Sigmoid colon (tissue), 7 donors: ENCODE measurements around the gene TMEM44. TPM values are rescaled to one million over a fixed set of nuclear protein-coding genes. Genes with fewer than 3 reads are reported as not detected.

Source experiments
- DNase-seq: peaks from one replicate; pipeline ENCODE4 v3.0.0-alpha.2; 2019
- H3K27ac ChIP-seq, 4 donors: fragments of 200-600 bp; sonication (generic); one replicate each; pipeline ENCODE4 v1.5.1; 2016 to 2019; ENCODE audit warnings: mild to moderate bottlenecking in 1 of 4
- H3K27me3 ChIP-seq, 3 donors: fragments of 200-600 bp; sonication (generic); one replicate each; pipeline ENCODE4 v1.5.1; 2019; ENCODE audit warnings: mild to moderate bottlenecking in 1 of 3
- H3K36me3 ChIP-seq, 4 donors: fragments of 200-600 bp; sonication (generic); one replicate each; pipeline ENCODE4 v1.5.1; 2016 to 2019
- H3K4me1 ChIP-seq, 4 donors: fragments of 200-600 bp; sonication (generic); one replicate each; pipeline ENCODE4 v1.5.1; 2017 to 2019
- H3K4me3 ChIP-seq, 4 donors: fragments of 200-600 bp; sonication (generic); one replicate each; pipeline ENCODE4 v1.5.1; 2017 to 2019; ENCODE audit warnings: mild to moderate bottlenecking in 2 of 4, moderate library complexity in 1 of 4
- H3K9me3 ChIP-seq, 4 donors: fragments of 200-600 bp in 3 of 4; sonication (generic) in 3 of 4; one replicate each; pipeline versions ENCODE4 v1.5.1 to v1.6.1; 2013 to 2019
- CTCF ChIP-seq, 4 experiments: fragments of 450-650 bp in 3 of 4; fragments of 200-600 bp in 1 of 4; IDR thresholded peaks; one replicate each; pipeline ENCODE4 v1.5.1; 2016 to 2019; ENCODE audit warnings: antibody characterized with exemption in 4 of 4, mild to moderate bottlenecking in 3 of 4, moderate library complexity in 2 of 4
- EP300 ChIP-seq, 4 donors: sonication (generic); formaldehyde crosslinking; IDR thresholded peaks; one replicate each; pipeline ENCODE4 v1.6.1; 2017; ENCODE audit warnings: antibody characterized with exemption in 4 of 4
- POLR2A ChIP-seq, 2 donors: fragments of 450-650 bp; IDR thresholded peaks; one replicate each; pipeline ENCODE4 v1.6.1; 2016; ENCODE audit warnings: antibody characterized with exemption in 2 of 2, mild to moderate bottlenecking in 2 of 2, moderate library complexity in 2 of 2
- POLR2AphosphoS5 ChIP-seq, 4 donors: sonication (generic); formaldehyde crosslinking; IDR thresholded peaks; one replicate each; pipeline ENCODE4 v1.6.1; 2017; ENCODE audit warnings: antibody characterized with exemption in 4 of 4
- WGBS, 2 donors: extraction: QIAGEN DNeasy Blood & Tissue Kit; methylation state at CpG; one replicate each; pipeline ENCODE4 v1.1.7; 2013; 5-methylcytosine and 5-hydroxymethylcytosine counted together
- intact Hi-C: fragments of 100-400 bp; cut with DNase I; formaldehyde crosslinking; loops from one replicate; pipeline ENCODE4 v1.15.1; 2023
- polyA plus RNA-seq, 3 donors: library from polyadenylated mRNA; stranded (reverse); fragments of 200-250 nt; gene quantifications; one replicate each; pipeline ENCODE4 v1.2.3, GENCODE V29; 2013
- total RNA-seq, 4 donors: library from RNA; depleted of rRNA; stranded (reverse); fragments of >200 nt; gene quantifications; one replicate each; pipeline ENCODE4 v1.1.0, GENCODE V29; 2016
- donor health status: healthy with polysubstance abuse.
- donor health status: Bipolar disorder and iron deficiency.
- donor health status: healthy.

Gene TMEM44
- total and polyA plus RNA-seq, 7 donors = 2.0 to 25.8 (median 11.9) TPM

GRCh38 chr3:194556086-194557056, 76.8 kb downstream of the TMEM44 start:
- DNase-seq = no peak
- no peak for TF ChIP-seq EP300 (IDR thresholded peaks at IDR 0.05)
- no peaks in the 10 kb centered on the region for H3K27me3 ChIP-seq
- WGBS, 2 donors = 19 to 45% methylated on average over 13 of the region's 13 CpGs
- no peak overlapping the region for H3K27ac ChIP-seq
- peak overlapping the region in 1 of 4 donors; percentile 14 for H3K4me3 ChIP-seq
- intact Hi-C loops = no loop called here
- H3K4me1 ChIP-seq = no peaks in the 10 kb centered on the region
- H3K9me3 ChIP-seq = no peaks in the 10 kb centered on the region
- H3K36me3 ChIP-seq = no peaks in the 10 kb centered on the region

GRCh38 chr3:194555175-194556062, 77.8 kb downstream of the TMEM44 start:
- WGBS, 2 donors = 88 to 91% methylated on average over 15 of the region's 15 CpGs
- Histone ChIP-seq H3K4me1 (no peaks in the 10 kb centered on the region), H3K27me3 (no peaks in the 10 kb centered on the region), H3K36me3 (no peaks in the 10 kb centered on the region), H3K4me3 (no peak overlapping the region), H3K27ac (peak overlapping the region in 1 of 4 donors; percentile 8), H3K9me3 (no peaks in the 10 kb centered on the region)
- TF ChIP-seq EP300 (IDR thresholded peaks at IDR 0.05) (no peak), POLR2A (IDR thresholded peaks at IDR 0.05) (no peak), POLR2AphosphoS5 (IDR thresholded peaks at IDR 0.05) (no peak), CTCF (IDR thresholded peaks at IDR 0.05) (no peak)
- intact Hi-C loops = no loop called here
- DNase-seq = no peak

GRCh38 chr3:194554473-194555123, 78.6 kb downstream of the TMEM44 start:
- no peak for DNase-seq
- H3K27ac ChIP-seq = peak overlapping the region in 1 of 4 donors; percentile 8
- H3K4me1 ChIP-seq = no peaks in the 10 kb centered on the region
- H3K27me3 ChIP-seq = no peaks in the 10 kb centered on the region
- H3K9me3 ChIP-seq = no peaks in the 10 kb centered on the region
- H3K36me3 ChIP-seq = no peaks in the 10 kb centered on the region
- WGBS, 2 donors = 91% methylated on average over 10 of the region's 10 CpGs
- no peak overlapping the region for H3K4me3 ChIP-seq
- TF ChIP-seq EP300 (IDR thresholded peaks at IDR 0.05) (no peak), POLR2AphosphoS5 (IDR thresholded peaks at IDR 0.05) (no peak), CTCF (IDR thresholded peaks at IDR 0.05) (no peak), POLR2A (IDR thresholded peaks at IDR 0.05) (no peak)
- intact Hi-C loops = no loop called here

- Histone ChIP-seq H3K4me1 (no peaks in the 10 kb centered on the region), H3K4me3 (no peak overlapping the region)
Observed at GRCh38 chr3:194552327-194552949, 80.8 kb downstream of the TMEM44 start.

More at GRCh38 chr3:194552327-194552949, 80.8 kb downstream of the TMEM44 start:
- no peak for TF ChIP-seq CTCF (IDR thresholded peaks at IDR 0.05)
- no peak for TF ChIP-seq POLR2AphosphoS5 (IDR thresholded peaks at IDR 0.05)
- no peak for TF ChIP-seq POLR2A (IDR thresholded peaks at IDR 0.05)
- no peak for TF ChIP-seq EP300 (IDR thresholded peaks at IDR 0.05)
- H3K27ac ChIP-seq = no peak overlapping the region
- WGBS, 2 donors = 93 to 94% methylated on average over 8 of the region's 8 CpGs
- no peak for DNase-seq
- intact Hi-C loops = no loop called here
- no peaks in the 10 kb centered on the region for H3K27me3 ChIP-seq
- no peaks in the 10 kb centered on the region for H3K9me3 ChIP-seq
- H3K36me3 ChIP-seq = no peaks in the 10 kb centered on the region
